Colonic mucosa (tissue), 4 donors: Measurements from ENCODE around the gene PHOSPHO1. TPM values are rescaled to one million over a fixed set of nuclear protein-coding genes. Genes with fewer than 3 reads are reported as not detected.

Experiments
- DNase-seq: peaks from one replicate; pipeline ENCODE4 v3.0.0-alpha.2; 2020
- H3K27ac ChIP-seq: fragments of 200-600 bp; one replicate; pipeline ENCODE4 v1.8.0; 2021
- H3K27me3 ChIP-seq: fragments of 200-600 bp; one replicate; pipeline ENCODE4 v1.8.0; 2021
- H3K36me3 ChIP-seq: fragments of 200-600 bp; one replicate; pipeline ENCODE4 v1.8.0; 2021
- H3K4me1 ChIP-seq: fragments of 200-600 bp; one replicate; pipeline ENCODE4 v1.8.0; 2021; ENCODE audit warnings: mild to moderate bottlenecking
- H3K4me3 ChIP-seq: fragments of 200-600 bp; one replicate; pipeline ENCODE4 v1.8.0; 2021
- H3K9ac ChIP-seq, 2 donors: one replicate each; pipeline ENCODE4 v1.7.0; 2013; ENCODE audit warnings: control low read depth in 2 of 2, low read depth in 2 of 2, low read length in 2 of 2
- H3K9me3 ChIP-seq: fragments of 200-600 bp; one replicate; pipeline ENCODE4 v1.8.0; 2021
- intact Hi-C: fragments of 100-400 bp; cut with DNase I; formaldehyde crosslinking; loops from one replicate; pipeline ENCODE4 v1.14.1; 2022
- total RNA-seq, 2 donors: library from RNA; stranded (reverse); fragmentation: NEBNext Ultra II Directional in 1 of 2; extraction: Animal tissue kit (Norgen Biotek cat#: 25700) in 1 of 2; gene quantifications; one replicate each; pipeline ENCODE4 v1.2.1, GENCODE V29; 2021
- TF ChIP-seq, protein P1 (sequence below): fragments of 200-600 bp; IDR thresholded peaks from one replicate; pipeline ENCODE4 v1.8.0; 2022; ENCODE audit warnings: antibody characterized with exemption, mild to moderate bottlenecking
- donor health status: healthy.
- donor health status: DM: no; HTN: no; CAD: no.
- donor health status: DM: no; HTN: no; CAD: no.

Gene PHOSPHO1
- total RNA-seq, 2 donors from 2014 or later, result not detected

DNA sequence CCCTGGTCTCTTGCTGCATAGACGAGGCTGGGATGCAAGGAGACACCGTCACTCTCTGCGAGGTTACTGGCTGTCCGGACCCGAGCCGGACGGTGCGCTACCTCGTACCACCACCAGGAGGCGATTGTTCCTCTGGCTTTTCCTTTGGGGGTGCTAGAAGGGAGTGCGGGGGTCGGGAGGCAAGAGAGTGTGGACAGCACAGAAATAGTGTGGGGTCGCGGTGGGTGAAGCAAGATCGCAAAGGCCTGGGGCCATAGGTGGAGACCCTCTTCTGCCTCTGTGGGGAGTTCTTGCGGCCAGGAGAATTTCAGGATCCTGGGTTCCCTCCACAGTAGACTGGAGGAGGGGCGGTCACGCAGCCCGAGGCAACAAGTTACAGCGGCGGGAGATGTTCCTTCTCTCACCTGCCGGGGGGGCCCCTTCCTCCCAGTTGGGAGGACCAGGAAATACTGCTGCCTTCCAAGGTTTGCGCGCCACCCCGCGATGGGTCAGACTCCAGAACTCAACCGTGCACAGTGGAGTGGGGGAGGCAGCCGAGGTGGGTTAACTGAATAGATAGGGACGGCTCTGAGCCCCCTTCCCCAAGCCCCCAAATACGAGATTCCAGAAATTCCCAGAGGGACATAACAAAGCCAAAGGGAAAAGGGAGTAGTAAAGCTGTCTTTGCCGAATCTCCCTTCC, 6.9 kb downstream of the PHOSPHO1 start:
- H3K9ac ChIP-seq, result peak overlapping the region in 1 of 2 donors; percentile 35
- H3K9me3 ChIP-seq, result no peaks in the 10 kb centered on the region
- H3K36me3 ChIP-seq, result no peaks in the 10 kb centered on the region
- peak; percentile 79 for DNase-seq
- no peak overlapping the region for H3K27ac ChIP-seq
- peak overlapping the region; percentile 14 for H3K4me3 ChIP-seq
- TF ChIP-seq, protein P1, sequence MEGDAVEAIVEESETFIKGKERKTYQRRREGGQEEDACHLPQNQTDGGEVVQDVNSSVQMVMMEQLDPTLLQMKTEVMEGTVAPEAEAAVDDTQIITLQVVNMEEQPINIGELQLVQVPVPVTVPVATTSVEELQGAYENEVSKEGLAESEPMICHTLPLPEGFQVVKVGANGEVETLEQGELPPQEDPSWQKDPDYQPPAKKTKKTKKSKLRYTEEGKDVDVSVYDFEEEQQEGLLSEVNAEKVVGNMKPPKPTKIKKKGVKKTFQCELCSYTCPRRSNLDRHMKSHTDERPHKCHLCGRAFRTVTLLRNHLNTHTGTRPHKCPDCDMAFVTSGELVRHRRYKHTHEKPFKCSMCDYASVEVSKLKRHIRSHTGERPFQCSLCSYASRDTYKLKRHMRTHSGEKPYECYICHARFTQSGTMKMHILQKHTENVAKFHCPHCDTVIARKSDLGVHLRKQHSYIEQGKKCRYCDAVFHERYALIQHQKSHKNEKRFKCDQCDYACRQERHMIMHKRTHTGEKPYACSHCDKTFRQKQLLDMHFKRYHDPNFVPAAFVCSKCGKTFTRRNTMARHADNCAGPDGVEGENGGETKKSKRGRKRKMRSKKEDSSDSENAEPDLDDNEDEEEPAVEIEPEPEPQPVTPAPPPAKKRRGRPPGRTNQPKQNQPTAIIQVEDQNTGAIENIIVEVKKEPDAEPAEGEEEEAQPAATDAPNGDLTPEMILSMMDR, result peak; percentile 75
- intact Hi-C loops, result no loop called here
- H3K27me3 ChIP-seq, result peaks cover 20% of the 10 kb centered on the region
- peaks cover 4% of the 10 kb centered on the region for H3K4me1 ChIP-seq

DNA sequence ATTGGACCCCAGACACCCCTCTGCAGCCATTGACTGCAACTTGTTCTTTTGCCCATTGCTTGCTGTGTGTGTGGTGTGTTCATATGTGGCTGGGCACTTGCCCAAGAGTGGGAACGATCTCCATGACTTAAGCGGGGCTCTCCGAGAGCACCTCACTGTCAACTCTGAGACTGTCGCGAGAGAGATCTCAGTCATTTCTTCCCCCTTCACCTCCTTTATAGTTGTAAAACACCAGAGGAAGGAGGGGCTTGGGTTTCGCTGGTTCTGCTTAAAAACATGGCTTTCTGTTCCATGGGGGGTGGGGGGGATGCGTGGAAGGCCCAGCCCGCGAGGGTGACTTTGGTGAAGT, 7.4 kb downstream of the PHOSPHO1 start:
- intact Hi-C loops, result no loop called here

DNA sequence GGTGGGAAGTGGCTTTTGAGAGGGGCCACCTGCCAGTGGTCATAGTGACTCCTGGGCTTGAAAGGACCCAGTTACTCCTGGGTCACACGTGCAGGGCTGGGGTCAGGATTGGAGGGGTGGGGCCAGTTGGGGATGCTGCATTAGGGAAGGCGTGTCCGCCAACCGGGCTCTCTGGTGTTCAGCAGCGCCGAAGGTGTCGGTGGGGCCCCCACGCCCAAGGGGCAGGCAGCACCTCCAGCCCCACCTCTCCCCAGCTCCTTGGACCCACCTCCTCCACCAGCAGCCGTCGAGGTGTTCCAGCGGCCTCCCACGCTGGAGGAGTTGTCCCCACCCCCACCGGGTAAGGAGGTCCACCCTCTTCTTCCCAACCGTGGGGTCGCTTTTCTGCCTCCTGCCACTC, 10.6 kb downstream of the PHOSPHO1 start:
- Histone ChIP-seq H3K4me1 (peaks cover 4% of the 10 kb centered on the region), H3K27me3 (peaks cover 15% of the 10 kb centered on the region)

More for the DNA sequence above, 7.4 kb downstream of the PHOSPHO1 start:
- Histone ChIP-seq H3K9me3 (no peaks in the 10 kb centered on the region), H3K9ac (peak overlapping the region in 1 of 2 donors; percentile 2), H3K4me1 (peaks cover 4% of the 10 kb centered on the region), H3K4me3 (no peak overlapping the region), H3K36me3 (no peaks in the 10 kb centered on the region), H3K27me3 (peaks cover 20% of the 10 kb centered on the region), H3K27ac (no peak overlapping the region)
- DNase-seq, result no peak
- TF ChIP-seq, protein P1, result no peak

DNA sequence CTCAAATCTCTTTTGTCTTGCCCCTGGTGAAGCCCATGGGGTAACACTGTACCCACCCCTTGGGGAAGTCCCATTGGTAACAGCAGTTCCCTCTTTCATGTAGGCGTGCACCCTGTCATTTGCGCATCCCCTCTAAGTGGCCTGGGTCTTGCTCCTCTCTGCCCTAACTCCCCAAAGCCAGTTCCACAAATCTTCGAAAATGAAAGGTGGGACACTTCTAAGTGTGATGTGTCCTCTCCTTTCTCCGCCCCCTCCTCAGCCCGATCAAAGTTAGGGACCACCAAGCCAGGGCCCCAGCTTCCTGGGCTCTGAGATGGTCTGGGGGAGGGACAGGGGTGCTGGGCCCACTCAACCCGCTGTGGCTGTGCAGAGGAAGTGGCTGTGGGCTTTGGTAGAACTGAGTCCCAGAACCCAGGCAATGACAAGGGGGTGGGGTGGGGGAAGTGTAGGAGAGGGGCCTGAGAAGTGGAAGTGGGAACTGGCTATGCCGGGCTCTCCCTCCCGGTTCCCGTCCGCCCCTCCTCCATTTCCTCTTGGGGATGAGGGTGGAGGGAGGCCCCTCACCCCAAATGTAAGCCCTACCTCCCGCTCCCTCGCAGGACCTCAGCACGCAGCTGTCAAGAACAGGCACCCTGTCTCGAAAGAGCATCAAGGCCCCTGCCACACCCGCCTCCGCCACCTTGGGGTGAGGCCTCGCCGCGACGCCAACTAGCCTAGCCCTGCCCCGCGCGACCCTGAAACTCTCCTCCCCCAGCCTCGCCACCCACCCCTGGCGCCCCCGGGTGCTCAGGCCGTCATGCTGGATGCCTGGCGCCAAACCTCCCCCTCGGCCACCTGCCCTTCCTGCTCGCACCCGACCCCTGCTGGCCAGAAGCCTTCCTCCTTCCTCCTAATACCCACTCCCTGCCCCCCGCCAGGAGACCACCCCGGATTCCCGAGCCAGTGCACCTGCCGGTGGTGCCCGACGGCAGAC, 11.4 kb downstream of the PHOSPHO1 start:
- no peak for DNase-seq
- Histone ChIP-seq H3K4me1 (peaks cover 4% of the 10 kb centered on the region), H3K27me3 (peaks cover 7% of the 10 kb centered on the region), H3K36me3 (no peaks in the 10 kb centered on the region), H3K9me3 (no peaks in the 10 kb centered on the region), H3K27ac (peak overlapping the region; percentile 70), H3K9ac (no peak overlapping the region), H3K4me3 (no peak overlapping the region)
- intact Hi-C loops, result no loop called here
- TF ChIP-seq, protein P1, result no peak

More for the DNA sequence above, 10.6 kb downstream of the PHOSPHO1 start:
- no peak overlapping the region for H3K27ac ChIP-seq
- TF ChIP-seq, protein P1, result no peak
- no peak overlapping the region for H3K9ac ChIP-seq
- DNase-seq, result no peak
- H3K4me3 ChIP-seq, result no peak overlapping the region
- no peaks in the 10 kb centered on the region for H3K36me3 ChIP-seq
- intact Hi-C loops, result no loop called here
- no peaks in the 10 kb centered on the region for H3K9me3 ChIP-seq

DNA sequence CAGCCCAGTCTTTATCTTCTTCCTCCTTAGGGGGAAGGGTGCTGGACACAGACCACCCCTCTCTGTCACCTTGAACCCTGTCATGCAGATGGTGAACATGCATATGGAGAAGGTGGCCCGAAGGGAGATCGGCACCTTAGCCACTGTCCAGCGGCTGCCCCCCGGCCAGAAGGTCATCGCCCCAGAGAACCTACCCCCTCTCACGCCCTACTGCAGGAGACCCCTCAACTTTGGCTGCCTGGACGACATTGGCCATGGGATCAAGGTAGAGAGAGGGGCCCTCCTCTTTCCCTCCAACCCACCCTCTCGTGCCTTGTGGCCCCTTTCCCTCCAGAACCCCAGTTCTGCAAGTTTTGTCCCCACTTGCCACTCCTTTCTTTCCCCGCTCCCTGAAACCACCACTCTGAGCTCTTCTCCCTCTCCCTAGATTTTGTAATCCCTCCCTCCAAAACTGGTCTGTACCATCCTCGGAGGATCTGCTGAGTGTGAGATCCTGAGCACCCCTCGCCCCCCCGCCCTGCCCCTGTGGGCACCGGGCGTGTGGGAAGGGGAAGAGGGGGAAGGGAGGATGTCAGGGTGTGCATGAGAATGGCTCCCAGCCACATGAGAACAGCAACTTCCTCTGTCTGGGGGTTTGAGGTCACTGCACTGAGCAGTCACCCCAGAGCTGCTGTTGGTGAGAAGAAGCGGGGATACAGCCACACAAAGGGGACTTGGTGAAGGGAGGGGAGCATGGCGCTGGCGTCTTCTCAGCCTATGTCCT, 12.8 kb downstream of the PHOSPHO1 start:
- intact Hi-C loops, result no loop called here
- peak overlapping the region; percentile 70 for H3K27ac ChIP-seq

More for the DNA sequence above, 12.8 kb downstream of the PHOSPHO1 start:
- no peaks in the 10 kb centered on the region for H3K9me3 ChIP-seq
- H3K36me3 ChIP-seq, result no peaks in the 10 kb centered on the region
- H3K9ac ChIP-seq, result no peak overlapping the region
- H3K4me1 ChIP-seq, result no peaks in the 10 kb centered on the region
- no peak overlapping the region for H3K4me3 ChIP-seq
- peak; percentile 52 for DNase-seq
- TF ChIP-seq, protein P1, result no peak
- no peaks in the 10 kb centered on the region for H3K27me3 ChIP-seq
